Hepatocyte (in vitro differentiated cells): ENCODE results near the gene SORBS2. TPM values are rescaled to one million over a fixed set of nuclear protein-coding genes. Genes with fewer than 3 reads are reported as not detected.

ENCODE experiments used
- DNase-seq: peaks from one replicate; pipeline ENCODE4 v3.0.0-alpha.2; 2016; ENCODE audit warnings: low spot score
- H2AFZ ChIP-seq: fragments of 200-600 bp; sonication (generic); 2 replicates; pipeline ENCODE4 v1.6.0; 2016; ENCODE audit warnings: antibody characterized with exemption, mild to moderate bottlenecking
- H3K27ac ChIP-seq: fragments of 200-600 bp; sonication (generic); 2 replicates; pipeline ENCODE4 v1.5.1; 2016; ENCODE audit warnings: mild to moderate bottlenecking
- H3K27me3 ChIP-seq: fragments of 200-600 bp; sonication (generic); 2 replicates; pipeline ENCODE4 v1.6.1; 2016
- H3K36me3 ChIP-seq: fragments of 200-600 bp; sonication (generic); replicated peaks from 2 replicates; pipeline ENCODE4 v1.5.1; 2016; ENCODE audit warnings: low read depth; ENCODE audit not compliant: insufficient read depth
- H3K4me1 ChIP-seq: fragments of 200-600 bp; sonication (generic); 2 replicates; pipeline ENCODE4 v1.5.1; 2016; ENCODE audit warnings: mild to moderate bottlenecking, moderate library complexity; ENCODE audit not compliant: insufficient read depth
- H3K4me2 ChIP-seq: fragments of 200-600 bp; sonication (generic); 2 replicates; pipeline ENCODE4 v1.6.0; 2016
- H3K4me3 ChIP-seq: fragments of 200-600 bp; sonication (generic); 2 replicates; pipeline ENCODE4 v1.5.1; 2016; ENCODE audit warnings: mild to moderate bottlenecking
- H3K79me2 ChIP-seq: fragments of 200-600 bp; sonication (generic); 2 replicates; pipeline ENCODE4 v1.6.0; 2017; ENCODE audit warnings: mild to moderate bottlenecking
- H3K9me2 ChIP-seq: fragments of 200-600 bp; sonication (generic); replicated peaks from 2 replicates; pipeline ENCODE4 v1.6.0; 2017; ENCODE audit warnings: mild to moderate bottlenecking; ENCODE audit not compliant: insufficient read depth
- H3K9me3 ChIP-seq: fragments of 200-600 bp; sonication (generic); 2 replicates; pipeline ENCODE4 v1.5.1; 2016; ENCODE audit warnings: low read depth, mild to moderate bottlenecking
- H4K20me1 ChIP-seq: fragments of 200-600 bp; sonication (generic); 2 replicates; pipeline ENCODE4 v1.6.0; 2016; ENCODE audit warnings: mild to moderate bottlenecking; ENCODE audit not compliant: insufficient read depth, poor library complexity, severe bottlenecking
- CTCF ChIP-seq: fragments of 200-600 bp; sonication (generic); IDR thresholded peaks from 2 replicates; pipeline ENCODE4 v1.5.1; 2016; ENCODE audit warnings: antibody characterized with exemption, mild to moderate bottlenecking; ENCODE audit not compliant: poor library complexity
- EZH2 ChIP-seq: fragments of 200-600 bp; sonication (generic); IDR thresholded peaks from 2 replicates; pipeline ENCODE4 v1.6.1; 2016; ENCODE audit warnings: antibody characterized with exemption, mild to moderate bottlenecking, borderline replicate concordance
- EZH2phosphoT487 ChIP-seq: fragments of 200-600 bp; sonication (generic); IDR thresholded peaks from one replicate; pipeline ENCODE4 v1.6.1; 2018; ENCODE audit warnings: antibody characterized with exemption, mild to moderate bottlenecking, low read depth, moderate library complexity; ENCODE audit not compliant: unreplicated experiment, severe bottlenecking
- WGBS: methylation state at CpG from one replicate; pipeline ENCODE4 v1.1.6; 2016; ENCODE audit warnings: low lambda C conversion rate; ENCODE audit errors: missing lambda C conversion rate; 5-methylcytosine and 5-hydroxymethylcytosine counted together
- polyA plus RNA-seq: library from polyadenylated mRNA; unstranded; fragments of >200 nt; fragmentation: Nextera tagmentation; extraction: Ambion mirVana; gene quantifications from 2 replicates; pipeline ENCODE4 v1.2.1, GENCODE V29; 2016
- total RNA-seq: library from RNA; depleted of rRNA; stranded (reverse); fragments of >200 nt; gene quantifications from 2 replicates; pipeline ENCODE4 v1.2.3, GENCODE V29; 2014

SORBS2 gene
- total and polyA plus RNA-seq, 2 experiments from 2014 or later = 43.4 to 52.1 TPM

- Histone ChIP-seq H4K20me1 (no peaks in the 10 kb centered on the region), H3K4me2 (no peak overlapping the region), H2AFZ (no peak overlapping the region), H3K4me3 (no peak overlapping the region), H3K79me2 (no peaks in the 10 kb centered on the region), H3K9me3 (no peaks in the 10 kb centered on the region), H3K4me1 (no peaks in the 10 kb centered on the region), H3K27ac (no peak overlapping the region), H3K9me2 (no peaks in the 10 kb centered on the region), H3K27me3 (no peaks in the 10 kb centered on the region), H3K36me3 (no peaks in the 10 kb centered on the region)
- TF ChIP-seq EZH2phosphoT487 (no peak), CTCF (no peak), EZH2 (no peak)
- DNase-seq = no peak
- 97% methylated on average over 2 of the region's 2 CpGs for WGBS
These were observed 128.1 kb downstream of the SORBS2 start for GRCh38 chr4:185683896-185684295.

DNA sequence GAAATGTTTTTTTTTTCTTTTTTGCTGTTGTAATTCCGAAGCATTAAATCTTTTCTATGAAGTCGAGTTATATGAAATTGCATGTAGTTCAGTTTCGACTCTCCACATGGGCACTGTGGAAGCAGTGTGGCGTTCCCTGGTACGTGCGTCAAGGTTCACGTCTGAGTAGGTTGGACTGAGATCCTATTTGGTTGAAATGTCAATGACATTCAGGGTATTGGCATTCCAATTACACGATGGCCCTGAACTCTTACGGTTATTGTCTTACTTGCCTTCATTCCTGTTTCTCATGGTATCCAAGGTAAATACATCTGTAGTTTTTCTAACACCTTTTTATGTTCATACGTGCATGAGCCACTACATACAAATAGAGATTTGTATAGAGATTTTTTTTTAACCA, 128.8 kb downstream of the SORBS2 start:
- no peak overlapping the region for H3K4me2 ChIP-seq
- no peak for DNase-seq
- no peaks in the 10 kb centered on the region for H3K27me3 ChIP-seq
- no peak overlapping the region for H2AFZ ChIP-seq
- no peaks in the 10 kb centered on the region for H3K79me2 ChIP-seq
- H3K4me1 ChIP-seq = no peaks in the 10 kb centered on the region
- H3K4me3 ChIP-seq = no peak overlapping the region
- no peaks in the 10 kb centered on the region for H3K36me3 ChIP-seq
- WGBS = 98% methylated on average over 10 of the region's 10 CpGs
- no peaks in the 10 kb centered on the region for H3K9me3 ChIP-seq
- TF ChIP-seq EZH2 = no peak
- TF ChIP-seq CTCF = no peak
- no peak for TF ChIP-seq EZH2phosphoT487
- H3K27ac ChIP-seq = no peak overlapping the region
- no peaks in the 10 kb centered on the region for H4K20me1 ChIP-seq
- H3K9me2 ChIP-seq = no peaks in the 10 kb centered on the region

GRCh38 chr4:185682236-185682635, 129.8 kb downstream of the SORBS2 start:
- no peak for DNase-seq
- Histone ChIP-seq H3K9me2 (no peaks in the 10 kb centered on the region), H2AFZ (no peak overlapping the region), H3K4me1 (no peaks in the 10 kb centered on the region), H3K27ac (no peak overlapping the region), H3K27me3 (no peaks in the 10 kb centered on the region), H3K36me3 (no peaks in the 10 kb centered on the region), H3K79me2 (no peaks in the 10 kb centered on the region), H4K20me1 (no peaks in the 10 kb centered on the region), H3K4me2 (no peak overlapping the region), H3K9me3 (no peaks in the 10 kb centered on the region), H3K4me3 (no peak overlapping the region)
- no peak for TF ChIP-seq CTCF
- no peak for TF ChIP-seq EZH2
- TF ChIP-seq EZH2phosphoT487 = no peak
- WGBS = 98% methylated on average over 5 of the region's 5 CpGs

- Histone ChIP-seq H3K9me2 (no peaks in the 10 kb centered on the region), H3K4me1 (no peaks in the 10 kb centered on the region), H3K79me2 (no peaks in the 10 kb centered on the region), H3K27ac (no peak overlapping the region), H3K27me3 (no peaks in the 10 kb centered on the region), H3K36me3 (no peaks in the 10 kb centered on the region), H3K4me3 (no peak overlapping the region), H3K4me2 (no peak overlapping the region), H3K9me3 (no peaks in the 10 kb centered on the region), H4K20me1 (no peaks in the 10 kb centered on the region), H2AFZ (no peak overlapping the region)
- TF ChIP-seq CTCF (no peak), EZH2 (no peak), EZH2phosphoT487 (no peak)
- DNase-seq = no peak
- 90% methylated on average over 6 of the region's 6 CpGs for WGBS
These were observed 130.4 kb downstream of the SORBS2 start for GRCh38 chr4:185681604-185682003.
